Subcutaneous abdominal adipose tissue (tissue), 5 donors: Measurements from ENCODE around the gene FOXO4.
A peak's percentile ranks its signal among the peaks of the same experiment; 100 is the strongest.
"Not testable (repeated sequence)": the region's sequence is repeated elsewhere in the genome, so short reads cannot be mapped to it uniquely, and the experiment has no call there.

Experiments used
- H3K27ac ChIP-seq: one replicate; pipeline ENCODE4 v1.7.0; 2013; ENCODE audit warnings: low read depth, mild to moderate bottlenecking, inconsistent platforms, low read length, moderate library complexity
- H3K27me3 ChIP-seq, 5 donors: one replicate each; pipeline ENCODE4 v1.7.0; 2013; ENCODE audit warnings: low read length in 5 of 5, inconsistent platforms in 1 of 5; ENCODE audit not compliant: control insufficient read depth in 5 of 5, insufficient read depth in 4 of 5
- H3K36me3 ChIP-seq, 5 donors: one replicate each; pipeline ENCODE4 v1.7.0; 2013; ENCODE audit warnings: low read length in 5 of 5; ENCODE audit not compliant: control insufficient read depth in 5 of 5, insufficient read depth in 5 of 5
- H3K4me1 ChIP-seq, 5 donors: one replicate each; pipeline ENCODE4 v1.7.0; 2013; ENCODE audit warnings: low read length in 5 of 5, mild to moderate bottlenecking in 3 of 5, moderate library complexity in 1 of 5; ENCODE audit not compliant: control insufficient read depth in 5 of 5, insufficient read depth in 5 of 5
- H3K4me3 ChIP-seq, 5 donors: one replicate each; pipeline ENCODE4 v1.7.0; 2013; ENCODE audit warnings: low read length in 5 of 5, low read depth in 1 of 5
- H3K9ac ChIP-seq, 5 donors: one replicate each; pipeline ENCODE4 v1.7.0; 2013; ENCODE audit warnings: low read length in 5 of 5, mild to moderate bottlenecking in 4 of 5, moderate library complexity in 3 of 5
- H3K9me3 ChIP-seq, 5 donors: one replicate each; pipeline ENCODE4 v1.7.0; 2013; ENCODE audit warnings: low read length in 5 of 5; ENCODE audit not compliant: control insufficient read depth in 5 of 5
- donor health status: healthy.
- donor health status: healthy.
- donor health status: healthy.
- donor health status: healthy.
- donor health status: healthy.

The FOXO4 gene, protein sequence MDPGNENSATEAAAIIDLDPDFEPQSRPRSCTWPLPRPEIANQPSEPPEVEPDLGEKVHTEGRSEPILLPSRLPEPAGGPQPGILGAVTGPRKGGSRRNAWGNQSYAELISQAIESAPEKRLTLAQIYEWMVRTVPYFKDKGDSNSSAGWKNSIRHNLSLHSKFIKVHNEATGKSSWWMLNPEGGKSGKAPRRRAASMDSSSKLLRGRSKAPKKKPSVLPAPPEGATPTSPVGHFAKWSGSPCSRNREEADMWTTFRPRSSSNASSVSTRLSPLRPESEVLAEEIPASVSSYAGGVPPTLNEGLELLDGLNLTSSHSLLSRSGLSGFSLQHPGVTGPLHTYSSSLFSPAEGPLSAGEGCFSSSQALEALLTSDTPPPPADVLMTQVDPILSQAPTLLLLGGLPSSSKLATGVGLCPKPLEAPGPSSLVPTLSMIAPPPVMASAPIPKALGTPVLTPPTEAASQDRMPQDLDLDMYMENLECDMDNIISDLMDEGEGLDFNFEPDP

DNA sequence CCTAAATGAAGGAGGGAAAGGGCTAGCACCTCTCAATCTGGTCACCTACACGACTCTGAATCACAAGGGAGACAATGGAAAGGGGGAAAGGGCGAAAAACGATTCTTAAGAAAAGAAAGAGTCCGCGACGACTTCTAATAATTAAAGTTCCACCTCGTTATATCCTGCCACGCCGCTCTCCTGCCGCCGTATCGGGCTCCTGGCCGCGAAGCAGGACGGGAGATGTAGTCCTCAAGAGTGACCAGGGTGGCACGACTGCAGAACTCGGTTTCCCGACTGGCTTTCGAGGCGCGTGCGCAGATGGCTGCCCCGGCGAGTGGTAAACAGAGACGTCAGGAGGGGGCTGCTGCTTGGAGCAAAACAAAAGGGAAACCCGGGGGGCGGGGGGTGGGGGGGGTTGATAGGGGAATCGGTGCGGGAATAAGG, at the start of gene FOXO4:
Gene FOXO4, plus strand, starts transcription at position 297 of the 426 bp plus-strand sequence. CDS start 678 bp downstream, outside the sequence.
- Histone ChIP-seq H3K4me3 (peak within 1 kb of the TSS; percentile 74 to 89 (median 84)), H3K9ac (peak within 1 kb of the TSS; percentile 53 to 71 (median 66)), H3K27me3 (peaks cover 0 to 8% (median 4%) of the 10 kb centered on the region in 5 donors)

DNA sequence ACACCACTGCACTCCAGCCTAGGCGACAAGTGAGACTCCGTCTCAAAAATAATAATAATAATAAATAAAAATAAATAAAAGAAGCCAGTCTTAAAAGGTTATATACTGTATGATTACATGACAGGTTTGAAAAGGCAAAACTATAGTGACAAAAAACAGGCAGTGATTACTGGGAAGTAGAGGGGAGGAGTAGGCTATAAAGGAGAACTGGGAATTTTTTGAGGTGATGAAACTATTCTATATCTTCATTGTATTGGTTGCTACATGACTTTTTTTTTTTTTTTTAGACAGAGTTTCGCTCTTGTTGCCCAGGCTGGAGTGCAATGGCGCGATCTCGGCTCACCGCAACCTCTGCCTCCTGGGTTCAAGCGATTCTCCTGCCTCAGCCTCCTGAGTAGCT, 47.8 kb upstream of the FOXO4 start:
- H3K9ac ChIP-seq, H3K4me1 ChIP-seq, H3K27me3 ChIP-seq, H3K4me3 ChIP-seq, H3K36me3 ChIP-seq, H3K27ac ChIP-seq, H3K9me3 ChIP-seq: not testable (repeated sequence)

More for the DNA sequence above, at the start of gene FOXO4:
- Histone ChIP-seq H3K27ac (peak within 1 kb of the TSS; percentile 41), H3K36me3 (no peaks in the 10 kb centered on the region), H3K9me3 (no peaks in the 10 kb centered on the region), H3K4me1 (peaks cover 0 to 33% (median 24%) of the 10 kb centered on the region in 5 donors)

DNA sequence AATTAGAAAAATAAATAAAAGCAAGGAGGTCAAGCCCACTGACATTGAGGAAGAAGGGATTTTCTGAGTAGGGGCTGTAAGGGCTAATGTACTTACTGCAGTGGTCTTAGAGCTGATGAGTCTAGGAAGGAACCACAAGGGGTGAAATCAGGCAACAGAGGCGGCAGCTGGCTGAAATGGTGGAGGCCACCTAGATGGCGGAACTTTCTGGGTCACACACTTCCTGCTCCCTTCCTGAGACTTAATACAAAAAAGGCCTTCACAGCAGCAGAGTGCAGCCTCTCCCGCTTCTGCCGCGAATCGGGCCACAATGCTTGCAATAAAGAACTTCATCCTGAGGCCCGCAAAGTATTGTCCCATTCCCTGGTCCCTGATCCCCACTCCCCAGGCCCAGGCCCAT, 42.9 kb upstream of the FOXO4 start:
- Histone ChIP-seq H3K4me3 (peak overlapping the region in 3 of 5 donors; percentile 13 to 40 (median 36)), H3K9me3 (no peaks in the 10 kb centered on the region), H3K4me1 (peaks cover 0 to 4% (median 0%) of the 10 kb centered on the region in 5 donors), H3K36me3 (no peaks in the 10 kb centered on the region), H3K27ac (no peak overlapping the region), H3K27me3 (peaks cover 0 to 6% (median 2%) of the 10 kb centered on the region in 5 donors), H3K9ac (no peak overlapping the region)

DNA sequence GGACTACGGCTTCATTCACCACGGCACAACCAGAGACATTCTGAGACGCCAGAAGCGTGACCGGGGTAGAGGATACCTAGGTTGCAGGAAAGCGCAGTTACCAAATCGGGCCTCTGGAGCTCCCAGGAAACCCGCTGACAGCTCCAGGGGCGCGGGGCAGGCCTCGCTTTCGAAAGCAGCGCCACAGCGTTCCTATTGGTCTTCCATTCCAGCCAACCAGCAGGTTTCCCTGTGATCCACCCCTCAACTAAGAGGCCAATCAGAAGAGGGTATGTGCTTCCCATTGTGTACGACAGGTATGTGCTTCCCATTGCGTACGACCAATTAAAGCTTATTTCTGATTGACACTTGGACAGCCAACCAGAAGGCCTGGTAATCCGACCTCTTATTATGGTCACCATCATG, 42.4 kb upstream of the FOXO4 start:
- no peaks in the 10 kb centered on the region for H3K36me3 ChIP-seq
- peak overlapping the region in 3 of 5 donors; percentile 13 to 40 (median 36) for H3K4me3 ChIP-seq
- H3K27me3 ChIP-seq, result peaks cover 0 to 6% (median 2%) of the 10 kb centered on the region in 5 donors
- H3K27ac ChIP-seq, result no peak overlapping the region
- H3K4me1 ChIP-seq, result peaks cover 0 to 4% (median 2%) of the 10 kb centered on the region in 5 donors
- no peak overlapping the region for H3K9ac ChIP-seq
- no peaks in the 10 kb centered on the region for H3K9me3 ChIP-seq

DNA sequence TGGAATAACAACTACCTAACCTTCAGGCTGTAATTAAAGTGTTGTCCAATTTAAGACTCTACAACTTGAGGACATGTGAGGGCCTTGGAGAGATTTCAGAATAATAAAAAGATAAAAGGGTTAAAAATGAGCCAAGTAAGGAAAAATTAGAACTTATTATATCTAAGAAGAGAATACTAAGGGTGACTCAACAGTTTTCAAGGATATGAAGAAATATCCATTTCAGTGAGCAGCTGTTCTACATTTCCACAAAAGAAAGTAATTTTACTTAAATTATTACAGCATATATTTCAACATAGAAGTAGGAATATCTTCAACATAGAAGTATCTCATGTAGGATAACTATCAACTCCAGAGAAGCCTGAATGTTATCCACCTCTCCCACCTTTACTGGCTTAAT, 38.8 kb upstream of the FOXO4 start:
- Histone ChIP-seq H3K4me3 (no peak overlapping the region), H3K9me3 (no peaks in the 10 kb centered on the region), H3K27me3 (peaks cover 0 to 22% (median 8%) of the 10 kb centered on the region in 5 donors), H3K4me1 (peaks cover 0 to 4% (median 2%) of the 10 kb centered on the region in 5 donors), H3K36me3 (peaks cover 0 to 25% (median 16%) of the 10 kb centered on the region in 5 donors), H3K27ac (no peak overlapping the region), H3K9ac (no peak overlapping the region)

DNA sequence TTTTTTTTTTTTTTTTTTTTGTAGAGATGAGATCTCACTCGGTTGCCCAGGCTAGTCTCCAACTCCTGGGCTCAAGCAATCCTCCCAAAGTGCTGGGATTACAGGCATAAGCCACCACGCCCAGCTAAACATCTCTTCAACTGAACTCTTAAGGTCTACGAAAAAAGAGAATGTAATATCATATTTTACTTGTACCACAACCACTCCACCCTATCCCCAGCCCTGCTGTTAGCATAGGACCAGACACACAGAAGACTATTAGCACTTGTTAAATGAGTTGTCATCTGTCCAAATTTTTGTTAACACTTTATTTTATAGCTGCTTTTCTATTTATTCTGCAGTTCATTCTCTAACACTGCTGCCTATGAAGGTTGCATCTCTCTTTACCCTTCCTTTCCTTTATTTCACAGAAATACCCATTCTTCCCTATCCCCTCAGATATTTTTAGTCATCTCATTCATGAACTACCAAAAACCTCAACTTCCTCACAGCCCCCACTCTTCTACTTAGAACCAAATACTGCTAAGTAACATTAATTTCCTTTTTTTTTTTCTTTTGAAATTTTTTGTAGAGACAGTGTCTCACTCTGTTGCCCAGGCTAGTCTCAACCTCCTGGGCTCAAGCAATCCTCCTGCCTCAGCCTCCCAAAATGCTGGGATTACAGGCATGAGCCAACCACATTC, 37.7 kb upstream of the FOXO4 start:
- Histone ChIP-seq H3K36me3 (peaks cover 0 to 29% (median 18%) of the 10 kb centered on the region in 5 donors), H3K9ac (no peak overlapping the region), H3K27ac (no peak overlapping the region), H3K27me3 (peaks cover 0 to 22% (median 7%) of the 10 kb centered on the region in 5 donors), H3K4me1 (peaks cover 0 to 4% (median 2%) of the 10 kb centered on the region in 5 donors), H3K4me3 (no peak overlapping the region), H3K9me3 (no peaks in the 10 kb centered on the region)

DNA sequence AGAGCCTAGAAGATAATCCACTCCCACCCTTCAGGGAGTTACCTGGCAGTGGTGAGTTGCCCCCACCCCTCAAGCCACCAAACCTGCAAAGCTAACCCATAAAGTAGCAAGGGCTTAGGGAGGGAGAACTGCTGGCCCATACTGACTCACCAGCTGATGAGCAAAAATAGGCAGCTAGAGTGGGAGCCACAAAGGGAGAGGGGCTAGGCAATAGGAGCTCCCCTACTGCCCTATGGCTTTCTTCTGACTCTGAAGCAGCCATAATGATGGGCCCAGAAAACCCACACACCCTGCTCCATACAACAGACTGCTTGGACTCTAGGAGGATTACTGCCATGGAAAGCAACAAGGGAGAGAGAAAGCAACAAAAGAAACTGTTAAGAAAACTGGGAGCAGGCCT, 35.5 kb upstream of the FOXO4 start:
- no peak overlapping the region for H3K9ac ChIP-seq
- peaks cover 0 to 15% (median 3%) of the 10 kb centered on the region in 5 donors for H3K27me3 ChIP-seq
- peaks cover 0 to 4% (median 2%) of the 10 kb centered on the region in 5 donors for H3K4me1 ChIP-seq
- H3K4me3 ChIP-seq, result no peak overlapping the region
- no peaks in the 10 kb centered on the region for H3K9me3 ChIP-seq
- H3K27ac ChIP-seq, result no peak overlapping the region
- H3K36me3 ChIP-seq, result peaks cover 0 to 29% (median 18%) of the 10 kb centered on the region in 5 donors

DNA sequence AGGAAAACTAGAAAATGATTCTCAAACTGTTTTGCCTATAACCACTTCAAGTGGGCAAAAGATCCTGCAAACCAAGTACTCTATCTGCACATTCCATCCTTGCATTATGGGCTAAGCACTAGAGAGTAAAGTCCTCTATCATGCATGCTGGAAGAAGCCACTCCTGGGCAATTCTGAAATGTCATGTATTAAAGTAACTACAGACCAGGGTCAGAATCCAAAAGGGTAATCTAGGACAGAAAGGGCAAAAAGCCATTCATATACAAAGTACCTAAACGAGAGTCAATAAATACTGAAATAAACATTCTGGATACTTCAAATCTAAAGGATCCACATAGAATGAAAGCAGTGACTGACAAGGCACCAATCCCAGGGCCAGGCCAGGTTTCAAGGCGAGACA, 28.6 kb upstream of the FOXO4 start:
- H3K27me3 ChIP-seq, result no peaks in the 10 kb centered on the region
- peaks cover 0 to 2% (median 0%) of the 10 kb centered on the region in 5 donors for H3K9me3 ChIP-seq
- H3K4me1 ChIP-seq, result peaks cover 2 to 13% (median 8%) of the 10 kb centered on the region in 5 donors
- peak overlapping the region; percentile 60 for H3K27ac ChIP-seq
- peaks cover 0 to 3% (median 0%) of the 10 kb centered on the region in 5 donors for H3K36me3 ChIP-seq
- H3K4me3 ChIP-seq, result peak overlapping the region; percentile 73 to 86 (median 75)
- H3K9ac ChIP-seq, result peak overlapping the region in 3 of 5 donors; percentile 66 to 79 (median 72)

DNA sequence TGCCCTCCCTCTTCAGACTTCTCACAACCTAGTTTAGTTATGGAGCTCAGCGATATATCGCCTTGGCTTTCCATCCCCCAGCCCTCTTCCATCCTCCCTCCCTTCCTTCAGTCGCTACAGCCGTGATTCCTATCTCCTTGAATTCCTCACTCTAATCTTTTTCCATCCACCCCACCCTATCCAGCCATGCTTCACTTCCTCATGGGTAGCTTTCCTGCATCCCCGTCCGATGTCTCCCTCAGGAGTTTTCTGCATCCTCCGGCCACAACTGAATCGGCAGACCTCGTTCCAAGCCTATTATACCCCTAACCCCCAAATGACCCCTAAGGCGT, 28.0 kb upstream of the FOXO4 start:
- Histone ChIP-seq H3K27me3 (no peaks in the 10 kb centered on the region), H3K4me1 (peaks cover 2 to 13% (median 8%) of the 10 kb centered on the region in 5 donors), H3K27ac (peak overlapping the region; percentile 60), H3K36me3 (peaks cover 0 to under 1% (median 0%) of the 10 kb centered on the region in 5 donors), H3K4me3 (peak overlapping the region; percentile 73 to 86 (median 75)), H3K9me3 (peaks cover 0 to 2% (median 0%) of the 10 kb centered on the region in 5 donors), H3K9ac (peak overlapping the region in 4 of 5 donors; percentile 65 to 79 (median 69))
